RWPE2 (cell line): Measurements from ENCODE around the gene TCOF1.

Experiments
- ATAC-seq: fragments of 200-7000 bp; cut with Tn5 transposase; 3 replicates; pipeline ENCODE4 v1.9.1; 2021; ENCODE audit warnings: low read depth
- DNase-seq: peaks from one replicate; pipeline ENCODE4 v3.0.0-alpha.2; 2020; ENCODE audit warnings: low spot score
- H3K27ac ChIP-seq: fragments of 450-650 bp; 2 replicates; pipeline ENCODE4 v1.5.1; 2017; ENCODE audit warnings: mild to moderate bottlenecking; ENCODE audit not compliant: poor library complexity, severe bottlenecking
- H3K27me3 ChIP-seq: fragments of 250-450 bp; sonication (Bioruptor Pico); 2 replicates; pipeline ENCODE4 v1.5.1; 2021; ENCODE audit warnings: mild to moderate bottlenecking, moderate library complexity; ENCODE audit not compliant: insufficient read depth, poor library complexity, severe bottlenecking
- H3K36me3 ChIP-seq: fragments of 250-450 bp; sonication (Bioruptor Pico); 2 replicates; pipeline ENCODE4 v1.5.1; 2020; ENCODE audit warnings: low read depth, mild to moderate bottlenecking, moderate library complexity
- H3K4me1 ChIP-seq: fragments of 250-450 bp; sonication (Bioruptor Pico); 2 replicates; pipeline ENCODE4 v1.5.1; 2021; ENCODE audit warnings: mild to moderate bottlenecking, moderate library complexity; ENCODE audit not compliant: insufficient read depth, poor library complexity, severe bottlenecking
- H3K4me3 ChIP-seq: fragments of 250-450 bp; sonication (Bioruptor Pico); 2 replicates; pipeline ENCODE4 v1.5.1; 2021; ENCODE audit warnings: mild to moderate bottlenecking, moderate library complexity; ENCODE audit not compliant: severe bottlenecking
- H3K9me3 ChIP-seq: fragments of 250-450 bp; sonication (Bioruptor Pico); 2 replicates; pipeline ENCODE4 v1.5.1; 2021; ENCODE audit warnings: mild to moderate bottlenecking, moderate library complexity; ENCODE audit not compliant: severe bottlenecking
- TF ChIP-seq, protein P1 (sequence below): fragments of 450-650 bp; IDR thresholded peaks from one replicate; pipeline ENCODE4 v1.5.1; 2017; ENCODE audit warnings: mild to moderate bottlenecking, moderate library complexity; ENCODE audit not compliant: poor library complexity, severe bottlenecking

Gene TCOF1

DNA sequence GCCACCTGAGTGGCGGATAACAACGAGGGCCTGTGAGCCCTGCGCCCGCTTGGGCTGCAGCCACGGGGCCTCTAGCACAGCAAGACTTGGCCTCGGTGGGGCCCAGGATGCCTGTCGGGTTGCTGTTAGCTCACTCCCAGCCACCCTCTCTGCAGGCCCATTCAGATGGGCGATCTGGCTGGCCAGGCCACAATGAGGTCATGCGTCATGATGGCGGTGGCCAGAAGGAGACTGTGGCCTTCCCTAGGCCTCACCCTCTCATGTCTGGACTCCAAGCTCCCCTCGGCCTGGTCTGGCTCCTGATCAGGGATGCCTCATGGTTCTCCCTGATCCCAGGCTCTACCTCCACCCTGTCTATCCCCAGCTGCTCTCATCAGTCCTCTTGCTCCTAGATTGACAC, 19.0 kb upstream of the TCOF1 start:
- H3K27ac ChIP-seq = no peak overlapping the region
- 0 out of 3 replicates have a peak, but pooled peaks have one; percentile 21 for ATAC-seq

DNA sequence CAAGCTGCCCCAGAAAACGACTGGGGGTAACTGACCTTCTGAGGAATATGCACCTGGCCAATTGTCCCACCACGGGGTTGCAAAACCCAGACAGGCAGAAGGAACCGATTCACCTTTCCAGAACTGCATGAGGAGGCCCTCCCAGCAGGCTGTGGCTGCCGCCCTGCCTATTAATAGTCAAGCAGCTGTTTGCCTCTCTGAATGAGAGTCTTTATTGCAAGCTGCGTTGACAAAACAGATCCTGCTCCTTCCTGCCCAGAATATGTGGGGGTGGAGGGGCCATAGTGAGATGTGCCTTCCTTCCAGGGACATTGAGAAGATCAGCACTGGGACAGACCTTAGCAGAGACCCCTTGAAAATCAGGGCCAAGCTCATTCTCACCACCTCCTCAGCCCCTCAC, 18.3 kb upstream of the TCOF1 start:
- TF ChIP-seq, protein P1, sequence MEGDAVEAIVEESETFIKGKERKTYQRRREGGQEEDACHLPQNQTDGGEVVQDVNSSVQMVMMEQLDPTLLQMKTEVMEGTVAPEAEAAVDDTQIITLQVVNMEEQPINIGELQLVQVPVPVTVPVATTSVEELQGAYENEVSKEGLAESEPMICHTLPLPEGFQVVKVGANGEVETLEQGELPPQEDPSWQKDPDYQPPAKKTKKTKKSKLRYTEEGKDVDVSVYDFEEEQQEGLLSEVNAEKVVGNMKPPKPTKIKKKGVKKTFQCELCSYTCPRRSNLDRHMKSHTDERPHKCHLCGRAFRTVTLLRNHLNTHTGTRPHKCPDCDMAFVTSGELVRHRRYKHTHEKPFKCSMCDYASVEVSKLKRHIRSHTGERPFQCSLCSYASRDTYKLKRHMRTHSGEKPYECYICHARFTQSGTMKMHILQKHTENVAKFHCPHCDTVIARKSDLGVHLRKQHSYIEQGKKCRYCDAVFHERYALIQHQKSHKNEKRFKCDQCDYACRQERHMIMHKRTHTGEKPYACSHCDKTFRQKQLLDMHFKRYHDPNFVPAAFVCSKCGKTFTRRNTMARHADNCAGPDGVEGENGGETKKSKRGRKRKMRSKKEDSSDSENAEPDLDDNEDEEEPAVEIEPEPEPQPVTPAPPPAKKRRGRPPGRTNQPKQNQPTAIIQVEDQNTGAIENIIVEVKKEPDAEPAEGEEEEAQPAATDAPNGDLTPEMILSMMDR = no peak
- Histone ChIP-seq H3K4me1 (no peaks in the 10 kb centered on the region), H3K4me3 (no peak overlapping the region), H3K9me3 (no peaks in the 10 kb centered on the region), H3K36me3 (no peaks in the 10 kb centered on the region), H3K27ac (no peak overlapping the region), H3K27me3 (no peaks in the 10 kb centered on the region)
- ATAC-seq (no peak), DNase-seq (no peak)

More for the DNA sequence above, 19.0 kb upstream of the TCOF1 start:
- H3K36me3 ChIP-seq = no peaks in the 10 kb centered on the region
- H3K9me3 ChIP-seq = no peaks in the 10 kb centered on the region
- no peaks in the 10 kb centered on the region for H3K27me3 ChIP-seq
- TF ChIP-seq, protein P1 = no peak
- DNase-seq = no peak
- no peaks in the 10 kb centered on the region for H3K4me1 ChIP-seq
- no peak overlapping the region for H3K4me3 ChIP-seq

DNA sequence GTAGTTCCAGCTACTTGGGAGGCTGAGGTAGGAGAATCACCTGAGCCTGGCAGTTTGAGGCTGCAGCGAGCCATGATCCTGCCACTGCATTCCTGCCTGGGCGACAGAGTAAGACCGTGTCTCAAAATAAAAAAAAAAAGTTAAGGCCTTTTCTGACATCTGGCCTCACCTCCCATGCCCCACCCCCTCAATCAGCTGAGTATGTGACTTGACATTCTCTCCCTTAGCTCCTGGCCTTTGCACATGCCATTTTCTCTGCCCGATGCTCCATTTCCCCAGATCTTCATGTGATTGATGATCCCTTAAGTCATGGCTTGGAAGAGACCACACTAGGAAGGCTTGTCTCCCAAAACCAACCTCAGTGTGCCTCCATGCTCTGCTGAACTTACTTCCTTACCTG, 17.7 kb upstream of the TCOF1 start:
- Histone ChIP-seq H3K27me3 (no peaks in the 10 kb centered on the region), H3K4me1 (no peaks in the 10 kb centered on the region), H3K9me3 (no peaks in the 10 kb centered on the region), H3K27ac (no peak overlapping the region), H3K36me3 (no peaks in the 10 kb centered on the region), H3K4me3 (no peak overlapping the region)
- TF ChIP-seq, protein P1 = no peak
- ATAC-seq (no peak), DNase-seq (no peak)

DNA sequence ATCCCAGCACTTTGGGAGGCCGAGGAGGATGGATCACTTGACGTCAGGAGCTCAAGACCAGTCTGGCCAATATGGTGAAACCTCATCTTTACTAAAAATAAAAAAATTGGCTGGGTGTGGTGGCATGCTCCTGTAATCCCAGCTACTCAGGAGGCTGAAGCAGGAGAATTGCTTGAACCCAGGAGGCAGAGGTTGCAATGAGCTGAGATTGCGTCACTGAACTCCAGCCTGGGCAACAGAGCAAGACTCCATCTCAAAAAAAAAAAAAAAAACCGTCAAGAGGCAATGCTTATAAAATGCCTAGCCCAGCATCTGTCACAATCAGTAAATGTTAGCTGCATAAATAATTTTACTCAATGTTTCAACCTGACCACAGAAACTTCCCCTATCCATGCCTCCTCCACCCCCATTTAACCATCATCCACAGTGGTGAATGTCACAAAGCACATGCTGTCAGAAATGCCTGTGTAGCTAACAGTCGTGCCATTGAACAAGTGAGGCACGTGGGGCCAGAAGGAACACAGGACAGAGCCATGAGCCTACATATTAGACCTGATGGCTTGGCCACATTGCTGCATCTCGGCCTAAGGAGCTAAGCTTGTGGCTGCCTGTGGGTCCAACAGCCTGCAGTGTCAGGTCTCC, 16.8 kb upstream of the TCOF1 start:
- no peak for DNase-seq
- Histone ChIP-seq H3K27ac (no peak overlapping the region), H3K36me3 (no peaks in the 10 kb centered on the region), H3K4me3 (no peak overlapping the region), H3K4me1 (no peaks in the 10 kb centered on the region), H3K27me3 (no peaks in the 10 kb centered on the region), H3K9me3 (no peaks in the 10 kb centered on the region)
- no peak for ATAC-seq
- TF ChIP-seq, protein P1 = no peak

DNA sequence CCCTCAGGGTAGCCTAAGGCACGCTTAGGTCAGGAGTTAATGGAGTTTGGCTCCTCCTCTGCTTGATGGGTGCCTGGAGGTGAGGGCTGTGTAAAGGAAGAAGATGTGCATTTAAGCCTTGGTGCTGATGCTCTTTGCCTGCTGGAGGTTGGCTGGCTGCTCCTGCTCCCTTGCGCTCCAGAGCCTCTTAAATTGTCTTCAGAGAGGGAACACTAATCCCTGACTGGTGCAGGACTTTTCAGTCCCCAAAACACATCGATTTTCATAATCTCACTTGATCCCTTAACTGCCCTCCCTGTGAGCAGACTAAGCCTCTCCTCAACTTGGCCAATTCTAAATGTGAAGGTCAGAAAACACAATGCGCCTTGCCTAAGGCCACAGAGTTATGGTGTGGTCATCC, 16.2 kb upstream of the TCOF1 start:
- ATAC-seq = no peak
- TF ChIP-seq, protein P1 = no peak

More for the DNA sequence above, 16.2 kb upstream of the TCOF1 start:
- H3K27me3 ChIP-seq = no peaks in the 10 kb centered on the region
- H3K4me1 ChIP-seq = no peaks in the 10 kb centered on the region
- no peak for DNase-seq
- H3K27ac ChIP-seq = no peak overlapping the region
- no peak overlapping the region for H3K4me3 ChIP-seq
- H3K9me3 ChIP-seq = no peaks in the 10 kb centered on the region
- no peaks in the 10 kb centered on the region for H3K36me3 ChIP-seq
